K562 (cell line): ENCODE results near the gene IL7R. TPM values are rescaled to one million over a fixed set of nuclear protein-coding genes. Genes with fewer than 3 reads are reported as not detected.

Experiments used
- L3MBTL2 ChIP-seq: fragments of 450-650 bp; IDR thresholded peaks from 2 replicates; pipeline ENCODE4 v1.6.1; 2016; ENCODE audit warnings: mild to moderate bottlenecking, moderate library complexity
- RBM39 ChIP-seq: fragments of 200-400 bp; formaldehyde crosslinking; optimal IDR thresholded peaks from 2 replicates; pipeline ENCODE3; 2018; ENCODE audit warnings: low read depth, low read length
- SAFB ChIP-seq: fragments of 200-400 bp; formaldehyde crosslinking; IDR thresholded peaks from 2 replicates; pipeline ENCODE4 v1.6.1; 2017; ENCODE audit warnings: low read depth, low read length, borderline replicate concordance
- TCFL5 ChIP-seq: fragments of 250-450 bp; sonication (Bioruptor Pico); conservative IDR thresholded peaks from 2 replicates; pipeline ENCODE4 v1.6.1; 2021; ENCODE audit warnings: mild to moderate bottlenecking, moderate library complexity, matching md5 sums
- polyA plus RNA-seq, 8 experiments: library from polyadenylated mRNA; depleted of rRNA in 4 of 8; stranded (reverse) in 5 of 8; unstranded in 3 of 8; fragments of >200 nt; fragmentation: Nextera tagmentation in 2 of 8; fragmentation: Illumina TruSeq in 1 of 8; extraction: Ambion mirVana in 2 of 8; extraction: Trizol in 1 of 8; gene quantifications; 2 replicates each; pipeline versions ENCODE4 v1.2.1 to v1.2.3, GENCODE V29; 2011 to 2014; ENCODE audit warnings: inconsistent platforms in 1 of 8, missing spikeins in 1 of 8
- total RNA-seq, 7 experiments: library from RNA; depleted of rRNA in 6 of 7; stranded (reverse); fragments of >200 nt in 6 of 7; fragmentation: Illumina TruSeq in 2 of 7; extraction: Trizol in 2 of 7; gene quantifications; 2 replicates each; pipeline versions ENCODE4 v1.2.1 to v1.2.3, GENCODE V29; 2011 to 2021; ENCODE audit warnings: low replicate concordance in 1 of 7
- TF ChIP-seq, protein P1 (sequence below), 2 experiments: fragments of 450-650 bp; formaldehyde crosslinking in 1 of 2; IDR thresholded peaks; 2 replicates each; pipeline versions ENCODE4 v1.4.0 to v1.6.1; 2014 to 2020; ENCODE audit warnings: mild to moderate bottlenecking in 2 of 2, borderline replicate concordance in 1 of 2, low read depth in 1 of 2
- TF ChIP-seq, protein P2 (sequence below): sonication (generic); formaldehyde crosslinking; IDR thresholded peaks from 2 replicates; pipeline ENCODE4 v1.8.1; 2023; ENCODE audit warnings: mild to moderate bottlenecking, missing genetic modification reagents
- TF ChIP-seq, protein P3 (sequence below): sonication (generic); formaldehyde crosslinking; IDR thresholded peaks from 2 replicates; pipeline ENCODE4 v1.8.0; 2022; ENCODE audit warnings: missing genetic modification reagents, mild to moderate bottlenecking, borderline replicate concordance

IL7R gene
- total and polyA plus RNA-seq, 9 of the 15 experiments (the other 6 are each of a cell fraction or from before 2014, with no cell fraction given) = 0.04 to 0.98 (median 0.09) TPM; not detected in 3

DNA sequence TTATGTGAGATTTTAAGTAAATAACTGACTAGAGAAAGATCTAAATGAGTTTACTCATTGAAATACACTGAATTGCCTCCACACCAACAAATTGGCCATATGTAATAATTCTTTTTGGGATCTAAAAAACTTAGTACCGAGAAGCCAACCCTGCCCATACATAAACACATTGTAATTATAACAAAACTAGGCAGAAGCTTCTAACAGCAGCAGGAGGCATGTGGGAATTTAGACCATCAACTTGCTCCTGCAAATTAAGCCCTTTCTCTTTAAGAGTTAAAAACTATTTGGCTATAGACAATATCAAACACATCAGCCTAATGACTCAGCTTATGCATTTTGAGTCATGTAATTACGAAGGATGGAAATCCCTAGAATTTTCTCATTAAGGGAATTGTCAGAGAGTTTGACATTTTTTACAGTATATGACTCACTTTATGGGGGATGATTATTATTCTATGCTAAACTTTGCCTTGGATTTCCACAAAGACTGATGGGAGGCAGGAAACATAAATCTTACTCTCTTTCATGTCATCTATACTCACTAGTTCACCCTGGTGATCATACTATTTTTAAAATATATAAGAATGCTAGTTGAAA, 1.0 kb downstream of the IL7R start (continued):
- TF ChIP-seq, protein P1, sequence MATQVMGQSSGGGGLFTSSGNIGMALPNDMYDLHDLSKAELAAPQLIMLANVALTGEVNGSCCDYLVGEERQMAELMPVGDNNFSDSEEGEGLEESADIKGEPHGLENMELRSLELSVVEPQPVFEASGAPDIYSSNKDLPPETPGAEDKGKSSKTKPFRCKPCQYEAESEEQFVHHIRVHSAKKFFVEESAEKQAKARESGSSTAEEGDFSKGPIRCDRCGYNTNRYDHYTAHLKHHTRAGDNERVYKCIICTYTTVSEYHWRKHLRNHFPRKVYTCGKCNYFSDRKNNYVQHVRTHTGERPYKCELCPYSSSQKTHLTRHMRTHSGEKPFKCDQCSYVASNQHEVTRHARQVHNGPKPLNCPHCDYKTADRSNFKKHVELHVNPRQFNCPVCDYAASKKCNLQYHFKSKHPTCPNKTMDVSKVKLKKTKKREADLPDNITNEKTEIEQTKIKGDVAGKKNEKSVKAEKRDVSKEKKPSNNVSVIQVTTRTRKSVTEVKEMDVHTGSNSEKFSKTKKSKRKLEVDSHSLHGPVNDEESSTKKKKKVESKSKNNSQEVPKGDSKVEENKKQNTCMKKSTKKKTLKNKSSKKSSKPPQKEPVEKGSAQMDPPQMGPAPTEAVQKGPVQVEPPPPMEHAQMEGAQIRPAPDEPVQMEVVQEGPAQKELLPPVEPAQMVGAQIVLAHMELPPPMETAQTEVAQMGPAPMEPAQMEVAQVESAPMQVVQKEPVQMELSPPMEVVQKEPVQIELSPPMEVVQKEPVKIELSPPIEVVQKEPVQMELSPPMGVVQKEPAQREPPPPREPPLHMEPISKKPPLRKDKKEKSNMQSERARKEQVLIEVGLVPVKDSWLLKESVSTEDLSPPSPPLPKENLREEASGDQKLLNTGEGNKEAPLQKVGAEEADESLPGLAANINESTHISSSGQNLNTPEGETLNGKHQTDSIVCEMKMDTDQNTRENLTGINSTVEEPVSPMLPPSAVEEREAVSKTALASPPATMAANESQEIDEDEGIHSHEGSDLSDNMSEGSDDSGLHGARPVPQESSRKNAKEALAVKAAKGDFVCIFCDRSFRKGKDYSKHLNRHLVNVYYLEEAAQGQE (IDR thresholded peaks at IDR 0.05; ENCODE audit: borderline replicate concordance) = no peak
- TF ChIP-seq, protein P1 (CRISPR knock-in tag; IDR thresholded peaks at IDR 0.05; ENCODE audit: low read depth) = no peak
- no peak for TF ChIP-seq RBM39
- TF ChIP-seq TCFL5 (CRISPR knock-in tag) = no peak
- no peak for TF ChIP-seq L3MBTL2
- TF ChIP-seq, protein P2, sequence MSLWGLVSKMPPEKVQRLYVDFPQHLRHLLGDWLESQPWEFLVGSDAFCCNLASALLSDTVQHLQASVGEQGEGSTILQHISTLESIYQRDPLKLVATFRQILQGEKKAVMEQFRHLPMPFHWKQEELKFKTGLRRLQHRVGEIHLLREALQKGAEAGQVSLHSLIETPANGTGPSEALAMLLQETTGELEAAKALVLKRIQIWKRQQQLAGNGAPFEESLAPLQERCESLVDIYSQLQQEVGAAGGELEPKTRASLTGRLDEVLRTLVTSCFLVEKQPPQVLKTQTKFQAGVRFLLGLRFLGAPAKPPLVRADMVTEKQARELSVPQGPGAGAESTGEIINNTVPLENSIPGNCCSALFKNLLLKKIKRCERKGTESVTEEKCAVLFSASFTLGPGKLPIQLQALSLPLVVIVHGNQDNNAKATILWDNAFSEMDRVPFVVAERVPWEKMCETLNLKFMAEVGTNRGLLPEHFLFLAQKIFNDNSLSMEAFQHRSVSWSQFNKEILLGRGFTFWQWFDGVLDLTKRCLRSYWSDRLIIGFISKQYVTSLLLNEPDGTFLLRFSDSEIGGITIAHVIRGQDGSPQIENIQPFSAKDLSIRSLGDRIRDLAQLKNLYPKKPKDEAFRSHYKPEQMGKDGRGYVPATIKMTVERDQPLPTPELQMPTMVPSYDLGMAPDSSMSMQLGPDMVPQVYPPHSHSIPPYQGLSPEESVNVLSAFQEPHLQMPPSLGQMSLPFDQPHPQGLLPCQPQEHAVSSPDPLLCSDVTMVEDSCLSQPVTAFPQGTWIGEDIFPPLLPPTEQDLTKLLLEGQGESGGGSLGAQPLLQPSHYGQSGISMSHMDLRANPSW (CRISPR knock-in tag) = no peak
- TF ChIP-seq, protein P3, sequence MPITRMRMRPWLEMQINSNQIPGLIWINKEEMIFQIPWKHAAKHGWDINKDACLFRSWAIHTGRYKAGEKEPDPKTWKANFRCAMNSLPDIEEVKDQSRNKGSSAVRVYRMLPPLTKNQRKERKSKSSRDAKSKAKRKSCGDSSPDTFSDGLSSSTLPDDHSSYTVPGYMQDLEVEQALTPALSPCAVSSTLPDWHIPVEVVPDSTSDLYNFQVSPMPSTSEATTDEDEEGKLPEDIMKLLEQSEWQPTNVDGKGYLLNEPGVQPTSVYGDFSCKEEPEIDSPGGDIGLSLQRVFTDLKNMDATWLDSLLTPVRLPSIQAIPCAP = no peak
- no peak for TF ChIP-seq SAFB
